HG02973 (cell line): ENCODE measurements around the gene FAM210A.
A peak's percentile ranks its signal among the peaks of the same experiment; 100 is the strongest.

Experiments used
- ATAC-seq: cut with Tn5 transposase; IDR thresholded peaks from one replicate; pipeline ENCODE4 v1.9.1; 2021; ENCODE audit warnings: moderate library complexity; ENCODE audit not compliant: unreplicated experiment

FAM210A gene

GRCh38 chr18:13647761-13648160 lies 78.6 kb downstream of the FAM210A start:
- ATAC-seq = no peak

DNA sequence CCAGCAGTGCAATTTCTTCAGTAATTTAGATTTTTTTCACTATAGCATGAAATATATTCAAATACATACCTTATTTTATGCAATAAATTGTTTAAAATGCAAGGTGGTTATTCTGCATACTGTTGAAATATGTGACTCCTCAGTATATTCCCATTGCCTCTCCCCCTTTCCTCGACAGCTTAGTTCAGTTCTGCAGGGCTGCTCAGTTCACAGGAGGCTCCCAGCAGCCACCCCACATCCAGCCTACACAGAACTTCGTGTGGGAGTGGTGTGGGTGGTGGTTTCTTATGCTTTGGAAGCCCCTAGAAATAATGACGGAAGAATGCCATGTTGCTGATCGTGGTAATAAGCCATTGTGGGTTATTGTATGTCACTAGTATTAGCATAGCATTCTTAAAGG lies 79.7 kb downstream of the FAM210A start:
- ATAC-seq = no peak

DNA sequence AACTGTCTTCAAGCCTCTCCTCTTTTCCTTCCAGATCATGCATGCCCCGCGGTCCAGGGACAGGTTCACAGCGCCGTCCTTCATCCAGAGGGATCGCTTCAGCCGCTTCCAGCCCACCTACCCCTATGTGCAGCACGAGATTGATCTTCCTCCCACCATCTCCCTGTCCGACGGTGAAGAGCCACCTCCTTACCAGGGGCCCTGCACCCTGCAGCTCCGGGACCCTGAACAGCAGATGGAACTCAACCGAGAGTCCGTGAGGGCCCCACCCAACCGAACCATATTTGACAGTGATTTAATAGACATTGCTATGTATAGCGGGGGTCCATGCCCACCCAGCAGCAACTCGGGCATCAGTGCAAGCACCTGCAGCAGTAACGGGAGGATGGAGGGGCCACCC lies 81.3 kb downstream of the FAM210A start:
- ATAC-seq = no peak

DNA sequence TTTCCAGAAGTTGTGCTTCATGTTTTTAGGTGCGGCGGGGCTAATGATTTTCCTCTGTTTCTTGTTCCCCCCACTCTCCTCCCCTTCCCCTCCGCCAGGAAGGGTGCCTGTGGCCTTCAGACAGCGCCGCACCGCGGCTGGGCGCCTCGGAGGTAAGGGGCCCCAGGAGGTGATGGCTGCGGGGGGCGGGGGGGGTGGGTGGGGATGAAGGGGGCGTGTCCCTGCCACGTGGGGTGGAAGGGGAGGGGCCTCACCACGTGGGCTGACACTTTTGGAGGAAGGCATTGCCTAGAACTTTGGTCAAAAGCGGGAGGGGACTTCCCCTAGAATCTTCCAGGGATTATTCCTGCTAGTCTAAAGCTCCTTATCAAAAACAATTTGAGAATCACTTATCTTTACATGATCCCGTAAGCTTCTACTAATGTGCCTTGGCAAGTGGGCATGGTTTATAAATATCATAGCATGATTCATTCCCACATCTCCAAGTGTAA lies 83.1 kb downstream of the FAM210A start:
- no peak for ATAC-seq

GRCh38 chr18:13642440-13642827 lies 83.9 kb downstream of the FAM210A start:
- no peak for ATAC-seq

GRCh38 chr18:13641551-13642439 lies 84.6 kb downstream of the FAM210A start:
- no peak for ATAC-seq

- no peak for ATAC-seq
Measured at GRCh38 chr18:13640266-13640860, 86.0 kb downstream of the FAM210A start.

GRCh38 chr18:13638719-13639595 lies 87.4 kb downstream of the FAM210A start:
- no peak for ATAC-seq

DNA sequence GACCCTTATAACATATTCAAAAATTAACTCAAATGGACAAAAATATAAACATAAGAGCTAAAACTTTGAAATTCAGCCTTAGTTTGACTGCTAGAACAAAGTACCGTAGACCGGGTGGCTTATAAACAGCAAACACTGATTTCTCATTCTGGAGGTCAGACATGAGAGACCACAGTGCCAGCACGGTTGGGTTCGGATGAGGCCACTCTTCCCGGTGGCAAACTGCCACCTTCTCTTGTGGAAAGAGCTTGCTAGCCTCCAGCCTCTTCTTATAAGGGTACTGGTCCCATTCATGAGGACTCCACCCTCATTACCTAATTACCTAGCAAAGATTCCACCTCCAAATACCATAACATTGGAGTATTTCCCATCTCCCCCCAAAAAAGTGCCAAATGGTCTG lies 91.3 kb downstream of the FAM210A start:
- no peak for ATAC-seq

DNA sequence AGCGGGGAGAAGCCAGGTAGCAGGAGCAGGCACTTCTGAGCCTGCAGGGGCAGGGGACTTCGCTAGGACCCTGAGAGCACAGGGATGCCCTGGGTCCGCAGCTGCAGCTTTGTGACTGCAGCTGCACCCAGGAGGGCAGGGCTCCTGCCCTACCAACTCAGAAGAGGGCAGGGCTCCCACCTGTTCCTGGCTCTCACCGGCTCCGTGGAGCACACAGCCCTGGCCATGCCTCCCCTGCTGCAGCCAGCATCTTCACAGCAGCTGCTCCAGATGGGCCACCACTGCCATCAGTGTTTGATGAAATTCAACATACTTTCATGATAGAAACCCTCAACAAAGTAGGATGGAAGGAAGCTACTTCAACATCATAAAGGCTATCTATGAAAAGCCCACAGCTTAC lies 92.7 kb downstream of the FAM210A start:
- ATAC-seq = no peak

DNA sequence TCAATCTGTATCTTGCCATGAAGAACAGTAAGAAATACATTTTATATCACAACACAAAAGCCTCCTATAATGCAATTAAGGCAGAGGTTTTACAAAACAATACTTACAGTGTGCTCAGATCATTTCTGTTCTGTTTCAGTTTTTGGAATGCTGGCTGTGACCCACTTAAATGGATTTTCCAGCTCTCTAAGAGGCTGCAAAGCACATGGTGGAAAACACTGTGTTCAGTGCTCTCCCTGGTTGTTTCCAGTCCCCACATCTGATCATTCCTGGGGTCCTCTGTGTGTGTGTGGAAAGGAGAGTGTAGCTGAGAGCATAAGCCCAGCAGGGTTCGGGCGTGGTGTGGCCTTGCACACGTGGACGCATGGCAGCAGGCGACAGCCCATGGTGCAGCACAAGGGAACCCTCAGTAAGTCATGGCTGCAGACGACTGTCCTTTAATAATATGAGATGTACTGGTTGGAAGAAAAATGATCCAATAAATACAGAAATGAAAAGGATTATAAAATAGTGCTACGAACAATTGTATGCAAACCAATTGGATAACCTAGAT lies 95.6 kb downstream of the FAM210A start:
- ATAC-seq = no peak

GRCh38 chr18:13629841-13630715 lies 96.3 kb downstream of the FAM210A start:
- peak; percentile 71 for ATAC-seq

GRCh38 chr18:13628211-13628610 lies 98.1 kb downstream of the FAM210A start:
- ATAC-seq = no peak

GRCh38 chr18:13627639-13628038 lies 98.7 kb downstream of the FAM210A start:
- no peak for ATAC-seq

- no peak for ATAC-seq
Measured at GRCh38 chr18:13626544-13626908, 99.8 kb downstream of the FAM210A start.

GRCh38 chr18:13625843-13626543 lies 100.4 kb downstream of the FAM210A start:
- ATAC-seq = no peak

- no peak for ATAC-seq
Measured at GRCh38 chr18:13625355-13625754, 101.0 kb downstream of the FAM210A start.

- no peak for ATAC-seq
Measured at GRCh38 chr18:13624563-13625237, 101.7 kb downstream of the FAM210A start.

GRCh38 chr18:13623871-13624270 lies 102.5 kb downstream of the FAM210A start:
- no peak for ATAC-seq
